ENCODE data around the gene ASTN2. TPM values are rescaled to one million over a fixed set of nuclear protein-coding genes. Genes with fewer than 3 reads are reported as not detected.

The ASTN2 gene
- total RNA-seq, 1 donor from 2014 or later: 15.9 TPM

DNA sequence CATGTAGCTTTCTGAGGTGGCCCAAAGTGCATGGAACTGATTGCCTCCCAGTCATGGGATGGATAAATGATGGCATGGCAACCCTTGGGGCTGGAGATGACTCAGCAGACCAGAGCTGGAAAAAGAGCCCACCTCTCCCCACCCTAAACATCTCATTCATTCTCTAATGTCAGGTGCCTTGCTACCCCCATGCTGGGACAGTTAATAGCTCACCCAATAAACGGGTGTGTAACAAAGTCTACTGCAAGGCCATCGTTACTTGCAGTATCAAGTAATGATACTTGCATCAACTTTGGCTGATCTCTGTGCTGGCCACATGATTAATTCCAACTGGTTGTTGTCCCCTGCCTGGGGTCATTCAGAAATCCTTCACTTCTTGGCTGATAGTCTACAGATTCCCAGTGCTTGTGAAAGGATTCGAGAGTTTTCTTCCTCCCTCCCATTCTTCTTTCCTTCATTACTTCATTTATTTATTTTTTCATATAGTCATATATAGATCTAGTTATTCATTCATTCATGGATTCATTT is 850.5 kb downstream of the ASTN2 start:
- no peak for DNase-seq (ENCODE audit: extremely low spot score, unreplicated experiment)
- TF ChIP-seq, protein P1, sequence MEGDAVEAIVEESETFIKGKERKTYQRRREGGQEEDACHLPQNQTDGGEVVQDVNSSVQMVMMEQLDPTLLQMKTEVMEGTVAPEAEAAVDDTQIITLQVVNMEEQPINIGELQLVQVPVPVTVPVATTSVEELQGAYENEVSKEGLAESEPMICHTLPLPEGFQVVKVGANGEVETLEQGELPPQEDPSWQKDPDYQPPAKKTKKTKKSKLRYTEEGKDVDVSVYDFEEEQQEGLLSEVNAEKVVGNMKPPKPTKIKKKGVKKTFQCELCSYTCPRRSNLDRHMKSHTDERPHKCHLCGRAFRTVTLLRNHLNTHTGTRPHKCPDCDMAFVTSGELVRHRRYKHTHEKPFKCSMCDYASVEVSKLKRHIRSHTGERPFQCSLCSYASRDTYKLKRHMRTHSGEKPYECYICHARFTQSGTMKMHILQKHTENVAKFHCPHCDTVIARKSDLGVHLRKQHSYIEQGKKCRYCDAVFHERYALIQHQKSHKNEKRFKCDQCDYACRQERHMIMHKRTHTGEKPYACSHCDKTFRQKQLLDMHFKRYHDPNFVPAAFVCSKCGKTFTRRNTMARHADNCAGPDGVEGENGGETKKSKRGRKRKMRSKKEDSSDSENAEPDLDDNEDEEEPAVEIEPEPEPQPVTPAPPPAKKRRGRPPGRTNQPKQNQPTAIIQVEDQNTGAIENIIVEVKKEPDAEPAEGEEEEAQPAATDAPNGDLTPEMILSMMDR (conservative IDR thresholded peaks at IDR 0.05): no peak
- H3K4me1 Mint-ChIP-seq (ENCODE audit: unreplicated experiment): peaks cover 5% of the 10 kb centered on the region

DNA sequence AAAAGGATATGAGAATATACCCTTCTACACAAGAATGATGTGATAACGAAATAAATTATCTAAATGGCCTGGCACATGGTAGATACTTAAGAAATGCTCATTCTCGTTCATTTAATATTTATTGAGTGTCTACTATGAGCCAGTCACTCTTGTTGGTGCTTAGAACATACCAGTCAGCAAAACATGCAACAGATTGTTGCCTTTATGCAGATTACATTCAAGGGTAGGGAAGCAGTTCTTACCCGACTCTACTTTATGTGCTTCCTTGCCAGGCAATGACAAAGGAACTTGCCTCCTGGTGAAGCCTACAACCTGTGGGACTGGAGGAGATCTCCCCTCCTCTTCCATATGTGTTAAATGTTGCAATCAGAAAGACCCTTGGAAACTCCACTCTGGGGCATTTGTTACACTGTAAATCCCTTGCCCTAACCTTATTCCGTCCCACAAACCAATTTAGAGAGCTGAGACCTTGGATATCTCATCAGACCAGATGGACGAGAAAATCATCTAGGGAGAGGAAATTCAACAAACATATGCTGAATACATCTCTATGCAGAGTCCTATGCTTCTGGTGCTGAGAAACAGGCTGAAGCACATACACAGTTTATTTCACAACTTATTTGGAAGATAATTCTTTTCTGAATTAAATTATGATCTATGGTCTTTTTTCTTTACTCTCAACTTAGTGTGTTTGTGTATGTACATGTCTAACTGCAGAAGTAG is 855.9 kb downstream of the ASTN2 start:
- Mint-ChIP-seq H3K36me3 (no peaks in the 10 kb centered on the region), H3K4me3 (no peak overlapping the region), H3K27me3 (no peaks in the 10 kb centered on the region), H3K9me3 (no peaks in the 10 kb centered on the region), H3K4me1 (ENCODE audit: unreplicated experiment) (peaks cover 8% of the 10 kb centered on the region), H3K27ac (no peak overlapping the region)
- TF ChIP-seq, protein P1 (conservative IDR thresholded peaks at IDR 0.05): no peak
- DNase-seq (ENCODE audit: extremely low spot score, unreplicated experiment): no peak

More for the DNA sequence above, 850.5 kb downstream of the ASTN2 start:
- no peak overlapping the region for H3K27ac Mint-ChIP-seq
- H3K9me3 Mint-ChIP-seq: peaks cover 5% of the 10 kb centered on the region
- H3K4me3 Mint-ChIP-seq: no peak overlapping the region
- H3K27me3 Mint-ChIP-seq: no peaks in the 10 kb centered on the region
- H3K36me3 Mint-ChIP-seq: peaks cover 3% of the 10 kb centered on the region

DNA sequence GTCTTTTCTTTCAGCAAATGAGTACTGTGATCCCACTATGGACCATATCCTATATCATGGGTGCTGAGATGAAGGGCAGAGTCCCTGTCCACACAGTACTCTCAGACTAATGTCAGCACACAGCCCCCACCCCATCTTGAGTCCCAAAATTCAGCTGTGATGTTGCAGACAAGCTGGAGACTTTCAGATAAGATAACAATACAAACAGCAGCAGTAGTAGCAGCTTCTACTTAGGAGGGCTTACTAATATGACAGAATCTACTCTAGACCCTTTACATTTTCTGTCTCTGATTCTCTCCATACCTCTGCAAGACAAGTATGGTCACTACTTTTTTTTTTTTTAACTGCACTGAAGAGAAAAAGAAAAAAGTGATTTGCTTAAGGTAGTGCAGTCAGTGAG is 856.8 kb downstream of the ASTN2 start:
- Mint-ChIP-seq H3K27me3 (no peaks in the 10 kb centered on the region), H3K36me3 (no peaks in the 10 kb centered on the region), H3K4me3 (no peak overlapping the region), H3K9me3 (no peaks in the 10 kb centered on the region), H3K27ac (no peak overlapping the region), H3K4me1 (ENCODE audit: unreplicated experiment) (peaks cover 8% of the 10 kb centered on the region)
- TF ChIP-seq, protein P1 (conservative IDR thresholded peaks at IDR 0.05): no peak
- no peak for DNase-seq (ENCODE audit: extremely low spot score, unreplicated experiment)

DNA sequence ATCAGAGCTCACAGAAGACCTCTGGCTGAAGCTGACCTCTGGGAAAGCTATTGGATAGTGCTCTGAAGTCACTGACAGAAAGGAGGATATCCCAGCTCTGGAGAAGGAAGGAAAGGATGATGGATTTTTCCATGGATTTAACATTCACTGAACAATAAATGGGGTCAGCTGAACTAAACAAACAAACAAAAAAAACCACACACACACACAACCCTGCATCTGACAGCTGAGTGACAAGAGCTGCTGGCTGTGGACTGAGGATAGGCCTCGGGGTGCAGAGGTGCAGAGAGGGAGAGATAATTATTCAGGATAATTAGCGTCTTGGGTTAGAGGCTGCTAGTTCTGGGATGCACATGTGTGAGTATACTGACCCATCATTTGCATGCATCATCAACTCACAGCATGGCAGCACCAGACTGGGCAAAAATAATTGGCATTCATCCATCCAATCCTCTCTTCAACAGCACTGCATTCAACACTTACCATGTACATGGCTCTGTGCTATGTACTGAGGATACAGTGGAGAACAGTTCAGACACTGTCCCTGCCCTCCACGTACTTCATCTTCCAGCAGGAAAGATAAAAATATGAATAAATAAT is 859.2 kb downstream of the ASTN2 start:
- no peaks in the 10 kb centered on the region for H3K9me3 Mint-ChIP-seq
- no peak overlapping the region for H3K4me3 Mint-ChIP-seq
- no peak for DNase-seq (ENCODE audit: extremely low spot score, unreplicated experiment)
- peaks cover 8% of the 10 kb centered on the region for H3K4me1 Mint-ChIP-seq (ENCODE audit: unreplicated experiment)
- TF ChIP-seq, protein P1 (conservative IDR thresholded peaks at IDR 0.05): no peak
- H3K27me3 Mint-ChIP-seq: no peaks in the 10 kb centered on the region
- no peak overlapping the region for H3K27ac Mint-ChIP-seq
- H3K36me3 Mint-ChIP-seq: no peaks in the 10 kb centered on the region

DNA sequence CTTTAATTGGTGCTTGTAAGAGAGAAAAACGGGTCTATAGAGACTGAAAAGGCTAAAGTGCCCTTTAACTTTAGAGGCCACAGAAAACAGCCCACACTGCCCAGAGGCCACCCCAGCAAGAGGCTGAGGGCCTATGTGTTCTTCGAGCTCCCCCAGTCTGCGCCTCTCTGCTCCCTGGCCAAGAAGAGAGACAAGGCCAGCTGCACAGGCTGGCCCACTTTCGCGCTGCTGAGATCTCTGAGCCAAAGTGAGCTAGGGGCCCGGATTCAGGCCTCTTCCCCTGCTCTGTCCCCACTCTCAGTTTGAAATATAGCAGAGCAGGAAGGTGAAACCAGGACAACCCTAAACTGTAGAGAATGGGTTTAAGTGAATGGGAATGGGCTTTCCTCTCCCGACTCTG is 859.7 kb downstream of the ASTN2 start:
- H3K4me3 Mint-ChIP-seq: no peak overlapping the region
- no peak for DNase-seq (ENCODE audit: extremely low spot score, unreplicated experiment)
- peaks cover 8% of the 10 kb centered on the region for H3K4me1 Mint-ChIP-seq (ENCODE audit: unreplicated experiment)
- no peaks in the 10 kb centered on the region for H3K27me3 Mint-ChIP-seq
- H3K27ac Mint-ChIP-seq: no peak overlapping the region
- TF ChIP-seq, protein P1 (conservative IDR thresholded peaks at IDR 0.05): no peak
- H3K36me3 Mint-ChIP-seq: no peaks in the 10 kb centered on the region
- H3K9me3 Mint-ChIP-seq: no peaks in the 10 kb centered on the region
